HEK293T (cell line): ENCODE data around the gene ARID3A.

Experiments used
- ELF4 ChIP-seq: fragments of 450-650 bp; IDR thresholded peaks from 2 replicates; pipeline ENCODE4 v1.6.1; 2017; ENCODE audit warnings: antibody characterized with exemption
- LEF1 ChIP-seq: fragments of 450-650 bp; IDR thresholded peaks from 2 replicates; pipeline ENCODE4 v1.6.1; 2017; ENCODE audit warnings: mild to moderate bottlenecking, borderline replicate concordance
- PKNOX1 ChIP-seq: fragments of 450-650 bp; IDR thresholded peaks from 2 replicates; pipeline ENCODE4 v1.6.1; 2016
- SP1 ChIP-seq: fragments of 450-650 bp; IDR thresholded peaks from 2 replicates; pipeline ENCODE4 v1.6.1; 2017

DNA sequence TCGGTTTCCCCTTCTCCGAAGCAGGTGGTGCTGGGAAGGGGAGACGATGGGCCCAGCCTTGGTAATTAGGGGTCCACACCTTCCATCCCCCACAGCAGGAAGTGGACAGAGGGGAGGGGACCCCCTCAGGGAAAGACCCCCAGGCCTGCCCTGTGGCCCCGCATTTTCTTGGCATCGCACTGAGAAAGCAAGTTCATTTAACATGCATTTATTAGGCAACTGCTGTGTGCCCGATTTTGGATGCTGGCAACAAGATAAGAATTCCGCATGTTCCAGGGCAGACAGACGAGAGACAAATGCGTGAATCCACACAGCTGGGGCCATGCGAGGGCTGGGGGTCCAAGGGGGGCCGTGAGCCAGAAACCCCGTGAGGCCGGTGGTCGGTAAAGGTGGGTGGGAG is 28.4 kb downstream of the ARID3A start:
- TF ChIP-seq ELF4 (no peak), LEF1 (no peak), PKNOX1 (no peak), SP1 (no peak)
